ENCODE results near the gene DBN1. TPM values are rescaled to one million over a fixed set of nuclear protein-coding genes. Genes with fewer than 3 reads are reported as not detected.
A peak's percentile ranks its signal among the peaks of the same experiment; 100 is the strongest.

The DBN1 gene
- total and polyA plus RNA-seq, 9 donors: 97.3 to 295 (median 267) TPM

GRCh38 chr5:177483994-177484901 lies 10.8 kb upstream of the DBN1 start:
- peaks cover 73% of the 10 kb centered on the region for H3K36me3 ChIP-seq (ENCODE audit: control insufficient read depth, insufficient read depth, low read length)
- no peak for DNase-seq
- H3K4me3 ChIP-seq (ENCODE audit: low read length): no peak overlapping the region
- peaks cover 37% of the 10 kb centered on the region for H3K4me1 ChIP-seq (ENCODE audit: control insufficient read depth, insufficient read depth, low read length)
- H3K9me3 ChIP-seq (replicated peaks; ENCODE audit: control insufficient read depth, low read depth, low read length): no peaks in the 10 kb centered on the region
- 78% methylated on average over 22 of the region's 22 CpGs for WGBS (ENCODE audit: insufficient coverage)
- H3K27me3 ChIP-seq (ENCODE audit: control insufficient read depth, insufficient read depth, low read length): no peaks in the 10 kb centered on the region
- peak overlapping the region; percentile 20 for H3K27ac ChIP-seq (ENCODE audit: low read length)

- 91% methylated on average over 5 of the region's 9 CpGs for WGBS (ENCODE audit: insufficient coverage)
- no peak overlapping the region for H3K4me3 ChIP-seq (ENCODE audit: low read length)
- no peak overlapping the region for H3K27ac ChIP-seq (ENCODE audit: low read length)
- no peak for DNase-seq
- peaks cover 61% of the 10 kb centered on the region for H3K36me3 ChIP-seq (ENCODE audit: control insufficient read depth, insufficient read depth, low read length)
- peaks cover 38% of the 10 kb centered on the region for H3K4me1 ChIP-seq (ENCODE audit: control insufficient read depth, insufficient read depth, low read length)
- H3K9me3 ChIP-seq (replicated peaks; ENCODE audit: control insufficient read depth, low read depth, low read length): no peaks in the 10 kb centered on the region
- H3K27me3 ChIP-seq (ENCODE audit: control insufficient read depth, insufficient read depth, low read length): no peaks in the 10 kb centered on the region
Measured at GRCh38 chr5:177483042-177483441, 9.6 kb upstream of the DBN1 start.

DNA sequence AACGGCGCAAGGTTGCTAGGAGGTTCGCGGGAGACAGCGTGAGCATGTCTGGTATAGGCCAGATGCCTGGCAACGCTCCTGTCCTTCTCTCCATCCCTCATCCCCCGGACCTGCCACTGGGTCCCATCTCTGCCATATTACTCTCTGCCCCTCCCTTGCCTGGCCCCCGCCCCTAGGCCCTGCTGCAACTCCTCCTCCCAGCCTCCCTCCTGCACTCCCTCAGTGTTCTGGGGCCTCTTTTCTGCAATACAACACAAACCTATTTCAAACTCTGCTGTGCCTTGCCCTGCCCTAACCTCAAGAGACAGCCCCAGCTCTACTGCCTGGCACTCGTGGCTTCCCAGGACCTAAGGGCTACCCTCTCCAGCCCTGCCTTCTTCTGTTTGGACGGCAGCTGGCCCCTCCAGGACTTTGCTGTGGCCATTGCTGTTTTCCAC lies 8.9 kb upstream of the DBN1 start:
- Histone ChIP-seq H3K4me1 (ENCODE audit: control insufficient read depth, insufficient read depth, low read length) (peaks cover 38% of the 10 kb centered on the region), H3K27ac (ENCODE audit: low read length) (no peak overlapping the region), H3K9me3 (replicated peaks; ENCODE audit: control insufficient read depth, low read depth, low read length) (no peaks in the 10 kb centered on the region), H3K27me3 (ENCODE audit: control insufficient read depth, insufficient read depth, low read length) (no peaks in the 10 kb centered on the region), H3K36me3 (ENCODE audit: control insufficient read depth, insufficient read depth, low read length) (peaks cover 54% of the 10 kb centered on the region), H3K4me3 (ENCODE audit: low read length) (no peak overlapping the region)
- 73% methylated on average over 10 of the region's 10 CpGs for WGBS (ENCODE audit: insufficient coverage)
- DNase-seq: peak; percentile 27

DNA sequence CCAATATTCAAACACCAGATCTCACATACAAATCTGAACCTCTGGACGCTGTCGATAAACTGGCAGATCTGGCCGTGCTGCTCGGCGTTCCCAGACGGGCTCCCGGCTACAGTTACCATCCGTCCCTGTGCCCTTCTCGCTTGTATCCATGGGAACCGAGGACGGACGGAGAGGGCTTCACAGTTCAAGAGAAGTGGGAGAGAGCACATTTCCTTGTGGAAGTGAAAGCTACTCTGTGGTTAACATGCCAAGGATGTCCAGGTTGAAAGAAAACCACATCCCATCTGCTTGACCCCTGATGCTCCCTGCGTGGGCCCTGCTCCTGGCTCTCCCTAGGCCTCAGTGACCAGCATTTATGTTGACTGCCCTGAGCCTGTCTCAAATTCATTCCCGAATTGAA lies 6.3 kb upstream of the DBN1 start:
- Histone ChIP-seq H3K36me3 (ENCODE audit: control insufficient read depth, insufficient read depth, low read length) (peaks cover 31% of the 10 kb centered on the region), H3K27ac (ENCODE audit: low read length) (peak overlapping the region; percentile 55), H3K4me3 (ENCODE audit: low read length) (no peak overlapping the region), H3K9me3 (replicated peaks; ENCODE audit: control insufficient read depth, low read depth, low read length) (no peaks in the 10 kb centered on the region), H3K4me1 (ENCODE audit: control insufficient read depth, insufficient read depth, low read length) (peaks cover 40% of the 10 kb centered on the region), H3K27me3 (ENCODE audit: control insufficient read depth, insufficient read depth, low read length) (no peaks in the 10 kb centered on the region)
- 35% methylated on average over 5 of the region's 14 CpGs for WGBS (ENCODE audit: insufficient coverage)
- DNase-seq: peak; percentile 60

DNA sequence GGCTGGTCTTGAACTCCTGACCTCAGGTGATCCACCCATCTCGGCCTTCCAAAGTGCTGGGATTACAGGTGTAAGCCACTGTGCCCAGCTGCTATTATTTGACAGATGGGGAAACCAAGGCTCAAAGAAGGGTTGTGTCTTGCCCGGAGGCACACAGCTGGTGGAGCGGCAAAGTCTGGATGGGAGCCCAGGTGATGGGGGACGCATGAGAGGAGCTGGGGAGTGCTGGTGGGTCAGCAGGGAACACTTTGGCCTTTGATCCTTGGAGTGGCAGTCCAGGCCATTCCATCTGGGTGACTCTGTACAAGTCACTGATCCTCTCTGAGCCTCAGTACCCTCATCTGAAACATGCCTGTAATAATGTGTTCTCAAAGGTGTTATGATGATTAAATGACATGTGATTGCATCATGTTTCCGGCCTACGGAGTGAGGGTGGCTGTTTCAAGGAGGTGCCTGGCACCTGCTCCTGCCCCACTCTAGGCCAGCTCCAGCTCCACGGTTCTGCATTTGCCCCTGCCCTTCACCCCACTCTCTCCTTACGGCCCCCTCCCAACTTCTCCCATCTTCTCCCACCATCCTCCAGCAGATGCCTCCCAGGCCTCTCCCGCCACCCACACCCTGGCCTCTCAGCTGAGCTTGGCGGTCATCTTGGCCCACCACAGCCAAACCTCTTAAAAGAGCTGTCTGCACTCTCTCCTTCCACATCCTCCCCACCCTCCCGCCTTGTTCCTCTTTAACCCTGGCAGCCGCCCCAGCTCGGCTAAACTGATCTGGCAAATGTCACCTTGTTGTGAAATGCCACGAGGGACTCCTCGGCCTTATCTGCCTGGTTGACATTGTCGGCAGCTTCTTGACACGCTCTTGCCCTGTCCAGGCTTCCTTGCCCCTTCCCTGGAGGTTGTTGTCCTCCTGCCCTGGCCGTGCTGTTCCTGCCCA lies 5.5 kb upstream of the DBN1 start:
- no peaks in the 10 kb centered on the region for H3K9me3 ChIP-seq (replicated peaks; ENCODE audit: control insufficient read depth, low read depth, low read length)
- no peaks in the 10 kb centered on the region for H3K27me3 ChIP-seq (ENCODE audit: control insufficient read depth, insufficient read depth, low read length)
- peaks cover 41% of the 10 kb centered on the region for H3K4me1 ChIP-seq (ENCODE audit: control insufficient read depth, insufficient read depth, low read length)
- peaks cover 23% of the 10 kb centered on the region for H3K36me3 ChIP-seq (ENCODE audit: control insufficient read depth, insufficient read depth, low read length)
- peak; percentile 76 for DNase-seq
- 32% methylated on average over 14 of the region's 18 CpGs for WGBS (ENCODE audit: insufficient coverage)
- H3K27ac ChIP-seq (ENCODE audit: low read length): peak overlapping the region; percentile 51
- H3K4me3 ChIP-seq (ENCODE audit: low read length): no peak overlapping the region

GRCh38 chr5:177477701-177478477 lies 4.5 kb upstream of the DBN1 start:
- WGBS (ENCODE audit: insufficient coverage): 79% methylated on average over 10 of the region's 13 CpGs
- Histone ChIP-seq H3K9me3 (replicated peaks; ENCODE audit: control insufficient read depth, low read depth, low read length) (no peaks in the 10 kb centered on the region), H3K27me3 (ENCODE audit: control insufficient read depth, insufficient read depth, low read length) (no peaks in the 10 kb centered on the region), H3K4me3 (ENCODE audit: low read length) (no peak overlapping the region), H3K27ac (ENCODE audit: low read length) (no peak overlapping the region), H3K36me3 (ENCODE audit: control insufficient read depth, insufficient read depth, low read length) (peaks cover 12% of the 10 kb centered on the region), H3K4me1 (ENCODE audit: control insufficient read depth, insufficient read depth, low read length) (peaks cover 38% of the 10 kb centered on the region)
- DNase-seq: no peak

GRCh38 chr5:177476531-177477233 lies 3.2 kb upstream of the DBN1 start:
- H3K27me3 ChIP-seq (ENCODE audit: control insufficient read depth, insufficient read depth, low read length): no peaks in the 10 kb centered on the region
- 64% methylated on average over 7 of the region's 18 CpGs for WGBS (ENCODE audit: insufficient coverage)
- H3K27ac ChIP-seq (ENCODE audit: low read length): no peak overlapping the region
- H3K4me1 ChIP-seq (ENCODE audit: control insufficient read depth, insufficient read depth, low read length): peaks cover 45% of the 10 kb centered on the region
- H3K36me3 ChIP-seq (ENCODE audit: control insufficient read depth, insufficient read depth, low read length): peaks cover 9% of the 10 kb centered on the region
- no peak overlapping the region for H3K4me3 ChIP-seq (ENCODE audit: low read length)
- no peaks in the 10 kb centered on the region for H3K9me3 ChIP-seq (replicated peaks; ENCODE audit: control insufficient read depth, low read depth, low read length)
- no peak for DNase-seq

- Histone ChIP-seq H3K9me3 (replicated peaks; ENCODE audit: control insufficient read depth, low read depth, low read length) (no peaks in the 10 kb centered on the region), H3K36me3 (ENCODE audit: control insufficient read depth, insufficient read depth, low read length) (peaks cover 15% of the 10 kb centered on the region), H3K4me3 (ENCODE audit: low read length) (no peak overlapping the region), H3K27me3 (ENCODE audit: control insufficient read depth, insufficient read depth, low read length) (no peaks in the 10 kb centered on the region), H3K27ac (ENCODE audit: low read length) (no peak overlapping the region), H3K4me1 (ENCODE audit: control insufficient read depth, insufficient read depth, low read length) (peaks cover 54% of the 10 kb centered on the region)
- DNase-seq: no peak
- 58% methylated on average over 3 of the region's 11 CpGs for WGBS (ENCODE audit: insufficient coverage)
Measured at GRCh38 chr5:177475563-177476427, 2.4 kb upstream of the DBN1 start.
